A172 (cell line): ENCODE results near the gene PSMC6. TPM values are rescaled to one million over a fixed set of nuclear protein-coding genes. Genes with fewer than 3 reads are reported as not detected.

Source experiments
- DNase-seq: peaks from one replicate; pipeline ENCODE4 v3.0.0-alpha.2; 2015; ENCODE audit warnings: low spot score
- total RNA-seq: library from RNA; depleted of rRNA; stranded (reverse); fragments of >200 nt; shearing (Covaris generic); gene quantifications from 2 replicates; pipeline ENCODE4 v1.2.3, GENCODE V29; 2014; rRNA removed

The PSMC6 gene
- total RNA-seq = 150 and 171 TPM in 2 replicates

DNA sequence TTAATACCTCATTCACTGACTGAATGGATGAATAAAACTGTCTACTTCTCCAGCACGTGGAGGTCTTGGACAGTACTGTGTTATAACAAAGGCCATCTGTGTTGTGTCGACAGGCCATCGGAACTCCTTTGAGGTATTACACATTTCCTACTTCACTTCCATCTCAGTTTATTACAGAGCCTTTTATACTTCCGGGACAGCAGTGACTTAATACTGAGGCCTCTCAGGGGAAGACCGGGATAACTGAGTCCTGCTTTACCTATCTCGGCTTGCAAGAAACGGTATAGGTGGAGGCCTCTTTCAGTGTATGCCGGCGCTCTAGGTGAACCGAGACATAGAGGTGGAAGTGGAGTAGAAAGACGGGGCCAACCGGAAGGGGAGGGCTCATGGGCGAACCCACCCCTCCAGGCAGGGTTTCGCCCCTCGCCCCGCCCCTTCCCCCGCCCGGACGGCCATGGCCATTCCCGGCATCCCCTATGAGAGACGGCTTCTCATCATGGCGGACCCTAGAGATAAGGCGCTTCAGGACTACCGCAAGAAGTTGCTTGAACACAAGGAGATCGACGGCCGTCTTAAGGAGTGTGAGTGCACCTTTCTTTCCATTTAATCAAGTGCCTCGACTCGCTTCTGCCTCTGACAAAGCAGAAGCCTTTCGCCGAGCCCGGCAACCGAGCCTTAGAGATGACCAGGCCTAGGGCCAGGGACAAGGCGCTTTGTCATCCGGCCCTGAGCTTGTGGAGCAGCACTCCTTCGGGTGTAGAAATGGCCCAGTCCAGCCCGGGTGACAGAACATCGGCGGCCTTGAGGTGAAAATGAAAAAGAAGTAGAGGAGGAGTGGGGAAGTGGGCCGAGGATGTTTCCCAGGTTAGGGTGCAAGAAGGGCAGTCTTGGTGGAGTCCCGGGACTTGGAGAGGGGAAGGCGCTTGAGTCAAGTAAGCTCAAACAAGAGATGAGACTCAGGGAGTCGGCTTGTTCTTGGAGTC is at the start of gene PSMC6:
Gene PSMC6 (plus strand): TSS at position 477 of the 983 bp plus-strand sequence. CDS start 20 bp downstream, at position 497.
- peak; percentile 84 for DNase-seq

- DNase-seq = no peak
Observed at GRCh38 chr14:52660325-52660724, 46.7 kb upstream of the PSMC6 start.

- DNase-seq = no peak
Observed at GRCh38 chr14:52660832-52661231, 46.2 kb upstream of the PSMC6 start.

GRCh38 chr14:52661314-52661713 is 45.7 kb upstream of the PSMC6 start:
- no peak for DNase-seq

- no peak for DNase-seq
Observed at GRCh38 chr14:52663850-52664249, 43.1 kb upstream of the PSMC6 start.

DNA sequence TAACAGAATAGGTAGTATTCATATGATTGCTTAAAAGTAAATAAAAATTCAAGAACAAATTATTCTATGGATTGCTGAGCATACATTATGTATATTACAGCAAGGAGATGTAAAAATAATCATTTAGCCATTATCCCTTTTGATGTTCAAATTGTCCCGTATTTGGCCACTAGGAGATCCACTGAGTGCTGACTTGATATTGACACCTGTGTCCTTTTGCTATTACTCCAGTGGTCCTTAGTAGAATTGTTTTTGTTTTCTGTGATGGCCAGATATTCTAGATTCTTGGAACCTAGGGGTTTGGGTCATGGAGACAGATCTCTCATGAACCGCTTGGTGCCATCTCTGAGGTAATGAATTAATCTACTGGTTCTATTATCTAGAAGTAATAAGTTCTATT is 28.4 kb upstream of the PSMC6 start:
- no peak for DNase-seq

- DNase-seq = no peak
Observed at GRCh38 chr14:52683985-52684520, 22.9 kb upstream of the PSMC6 start.

DNA sequence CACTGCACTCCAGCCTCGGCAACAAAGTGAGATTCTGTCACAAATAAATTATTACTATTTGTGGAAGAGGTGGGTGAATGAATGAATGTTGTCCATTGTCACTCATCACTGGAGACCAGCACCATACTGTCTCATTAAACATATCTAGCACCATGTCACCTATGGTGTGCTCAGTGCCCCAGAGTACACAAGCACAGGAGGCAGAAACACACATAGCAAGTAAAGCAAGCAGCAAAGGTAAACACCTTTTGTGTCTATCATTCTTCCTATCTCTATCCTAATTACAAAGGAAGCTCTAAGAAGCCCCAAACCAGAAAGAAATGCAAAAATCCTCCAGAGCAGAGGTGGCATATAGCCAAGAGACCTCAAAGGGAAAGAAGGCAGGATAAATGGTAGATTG is 20.8 kb upstream of the PSMC6 start:
- no peak for DNase-seq

DNA sequence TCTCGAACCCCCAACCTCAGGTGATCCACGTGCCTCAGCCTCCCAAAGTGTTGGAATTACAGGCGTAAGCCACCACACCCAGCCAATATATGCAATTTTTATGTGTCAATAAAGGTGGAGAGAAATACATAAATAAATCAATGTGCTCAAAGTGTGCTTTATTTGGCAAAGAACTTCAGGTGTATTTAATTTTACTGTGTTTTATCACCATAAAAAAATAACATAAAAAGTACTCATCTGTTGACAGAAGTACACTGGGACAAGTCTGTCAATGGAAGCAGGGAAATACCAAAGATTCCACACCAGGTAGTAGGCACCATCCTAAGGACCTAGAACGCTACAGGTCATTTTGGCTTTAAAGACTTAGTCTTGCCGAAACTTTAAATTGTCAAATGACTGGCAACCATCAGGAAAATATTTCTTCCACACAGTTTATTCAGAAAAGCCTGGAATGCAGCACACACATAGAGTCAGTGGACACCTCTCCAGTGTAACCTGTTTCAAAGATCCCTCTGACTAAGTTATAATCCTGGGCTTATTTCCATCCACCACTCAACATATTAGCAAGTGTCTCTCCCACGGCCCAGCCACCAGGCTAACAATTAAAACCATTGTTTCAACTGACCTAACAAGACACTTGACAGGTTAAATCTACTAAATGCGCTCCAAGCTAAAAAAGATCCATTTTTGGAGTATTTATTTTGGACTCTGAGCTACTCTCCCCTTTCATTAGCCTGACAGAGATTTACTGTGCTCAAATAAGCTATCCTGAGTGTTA is 15.8 kb upstream of the PSMC6 start:
- no peak for DNase-seq

DNA sequence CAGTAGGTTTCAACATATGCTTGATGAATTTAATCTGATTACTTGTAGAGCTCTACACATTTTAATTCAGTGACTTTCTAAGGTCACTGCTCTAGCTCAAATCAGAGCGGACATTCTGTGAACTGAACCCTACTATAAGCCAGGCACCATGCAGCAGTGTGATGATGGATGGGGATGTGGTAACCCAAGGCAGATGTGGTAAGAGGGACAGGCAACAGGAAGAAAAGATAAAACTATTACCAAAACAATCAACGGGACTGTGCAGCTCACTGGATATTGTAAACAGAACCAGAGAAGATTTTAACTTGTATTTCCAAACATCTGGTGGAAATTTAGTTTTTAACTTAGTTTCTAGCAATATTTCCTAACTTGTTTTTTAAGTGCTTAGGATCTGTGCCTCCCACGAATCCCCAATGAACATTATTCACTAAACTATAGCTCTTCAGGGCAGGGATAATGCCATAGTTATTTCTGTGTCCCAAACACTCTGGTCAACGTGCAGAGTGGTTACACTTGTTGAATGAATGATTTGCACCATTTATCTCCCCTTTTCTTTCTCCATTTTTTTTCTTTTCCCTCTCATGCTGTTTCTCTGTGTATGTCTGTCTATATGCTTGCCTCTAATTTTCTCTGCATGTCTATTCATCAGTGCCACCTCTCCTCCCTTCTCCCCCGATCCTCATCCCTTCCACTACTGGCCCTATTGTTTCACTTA is 14.6 kb upstream of the PSMC6 start:
- no peak for DNase-seq

- no peak for DNase-seq
Observed at GRCh38 chr14:52693036-52693435, 14.0 kb upstream of the PSMC6 start.

DNA sequence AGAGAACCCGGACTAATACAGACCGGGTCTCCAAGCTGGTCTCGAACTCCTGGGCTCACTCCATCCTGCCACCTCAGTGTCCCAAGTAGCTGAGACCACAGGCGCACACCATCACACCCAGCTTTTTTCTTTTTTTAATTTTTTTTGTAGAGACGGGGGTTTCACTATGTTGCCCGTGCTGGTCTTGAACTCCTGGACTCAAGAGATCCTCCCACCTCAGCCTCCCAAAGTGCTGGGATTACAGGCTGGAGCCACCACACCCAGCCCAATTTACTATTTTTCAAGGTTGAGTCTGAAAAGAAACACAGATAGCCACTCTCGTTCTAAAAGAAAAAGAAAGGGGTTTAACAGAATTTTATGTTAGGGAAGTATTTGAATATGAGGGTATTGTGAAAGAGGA is 13.5 kb upstream of the PSMC6 start:
- no peak for DNase-seq

DNA sequence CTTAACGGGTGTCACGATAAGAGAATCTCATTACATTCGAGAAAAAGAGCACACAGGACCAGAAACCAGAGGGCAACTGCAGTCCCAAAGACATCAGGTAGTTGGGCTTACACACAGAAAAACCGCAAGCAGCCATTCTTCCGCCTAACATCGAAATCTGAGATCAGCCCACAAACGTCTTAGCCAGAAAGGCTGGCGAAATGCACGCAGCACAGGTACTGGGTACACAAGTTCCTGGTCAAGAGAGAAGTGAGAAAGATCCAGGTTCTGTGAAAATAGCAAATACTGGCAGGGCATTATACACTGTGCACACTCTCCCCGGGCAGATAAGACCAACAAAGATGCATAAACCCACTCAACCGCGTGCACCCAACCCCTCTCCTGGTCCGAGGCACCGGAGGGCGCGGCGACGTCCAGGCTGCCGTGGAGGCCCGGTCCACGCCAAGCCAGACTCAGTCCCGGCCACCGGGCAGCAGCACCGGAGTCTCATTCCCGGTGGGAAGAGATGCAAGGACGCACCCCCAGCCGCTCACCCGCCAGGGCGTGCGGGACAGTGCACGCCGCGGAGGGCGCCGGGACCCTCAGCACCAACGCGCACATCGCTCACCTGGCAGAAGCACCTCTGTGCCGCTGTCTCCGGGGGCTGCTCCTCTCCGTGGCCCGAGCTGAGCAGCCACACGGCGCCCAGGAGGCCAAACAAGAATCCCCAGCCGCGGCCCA is 12.1 kb upstream of the PSMC6 start:
- DNase-seq = peak; percentile 20

- DNase-seq = peak; percentile 57
Observed at GRCh38 chr14:52695481-52696091, 11.4 kb upstream of the PSMC6 start, which contains the start of gene ERO1A. Gene ERO1A (minus strand): TSS chr14:52695558. CDS start chr14:52695481, 77 bp downstream.

DNA sequence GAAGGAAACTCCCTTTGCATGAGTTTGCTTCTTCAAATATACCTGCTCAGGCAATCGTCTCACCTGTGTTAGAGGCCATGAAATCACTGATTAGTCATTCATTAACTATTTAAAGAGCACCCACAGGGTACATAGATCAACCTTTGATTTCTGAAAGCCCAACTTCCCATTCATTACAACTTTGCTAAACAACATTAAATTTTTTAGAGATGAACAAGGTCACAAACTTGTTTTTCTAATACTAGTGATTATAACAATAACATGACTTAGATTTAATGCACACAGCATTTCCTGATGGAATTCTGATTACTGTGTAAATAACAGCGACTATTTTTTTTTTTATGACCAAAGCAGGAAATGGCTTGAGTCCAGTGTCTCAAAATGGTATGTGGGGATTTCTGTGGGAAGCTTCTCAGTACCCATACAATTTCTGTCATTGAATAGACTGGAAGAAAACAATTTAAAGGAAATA is 6.3 kb upstream of the PSMC6 start:
- no peak for DNase-seq

- DNase-seq = no peak
Observed at GRCh38 chr14:52701223-52701622, 5.8 kb upstream of the PSMC6 start.

DNA sequence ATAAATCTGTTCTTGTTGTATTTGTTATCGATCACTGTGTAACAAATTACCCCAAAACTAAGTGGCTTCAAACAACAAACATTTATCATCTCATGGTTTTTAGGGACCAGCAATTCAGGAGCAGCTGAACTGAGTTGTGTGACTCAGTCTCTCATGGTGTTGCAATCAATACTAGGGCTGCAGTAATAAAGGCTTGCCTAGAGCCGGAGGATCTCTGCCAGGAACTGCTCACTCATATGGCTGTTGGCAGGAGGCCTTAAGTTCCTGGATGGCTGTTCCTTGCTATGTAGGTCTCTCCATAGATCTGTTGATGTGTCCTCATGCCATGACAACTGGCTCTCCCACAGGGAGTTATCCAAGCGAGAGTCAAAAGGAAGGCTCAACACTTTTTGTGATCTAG is 3.8 kb upstream of the PSMC6 start:
- DNase-seq = no peak

DNA sequence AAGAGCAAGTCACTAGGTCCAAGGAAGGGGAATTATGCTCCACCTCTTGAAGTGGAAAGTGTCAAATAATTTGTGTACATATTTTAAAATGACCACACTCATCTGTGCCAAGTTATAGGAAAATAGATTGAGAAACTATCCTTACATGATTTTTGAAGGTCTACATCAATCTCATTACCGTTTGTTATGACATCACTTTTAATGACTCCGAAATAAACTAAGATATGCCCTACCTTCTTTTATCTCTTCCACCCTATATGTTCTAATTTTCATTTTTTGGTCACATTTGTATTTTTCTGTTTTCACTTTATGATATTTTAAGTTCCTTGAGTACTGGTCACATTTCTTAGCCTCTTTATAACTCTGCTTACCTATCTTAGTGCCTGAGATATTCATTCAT is 3.3 kb upstream of the PSMC6 start:
- DNase-seq = no peak

- DNase-seq = no peak
Observed at GRCh38 chr14:52706286-52706685, 714 bp upstream of the PSMC6 start.

DNA sequence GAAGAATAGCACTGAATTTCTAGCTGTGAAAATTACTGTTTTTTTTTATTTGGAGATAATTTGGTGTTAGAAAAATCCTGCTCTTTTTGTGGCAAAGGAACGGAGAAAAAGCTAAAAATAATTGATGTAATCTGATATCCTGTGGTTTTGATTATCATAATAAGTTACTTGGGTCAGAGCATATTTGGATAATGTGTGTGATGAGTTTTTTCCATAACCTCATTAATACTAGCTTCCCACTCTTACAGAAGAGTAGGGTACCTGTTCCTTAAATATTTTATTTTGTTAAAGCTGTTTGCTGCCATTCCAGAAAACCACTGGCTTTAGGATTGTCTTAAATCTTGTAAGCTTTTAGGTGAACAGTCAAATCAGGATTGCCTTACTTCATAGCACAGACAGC is 4.7 kb downstream of the PSMC6 start:
- no peak for DNase-seq
